NB4 (cell line): ENCODE measurements around the gene OR5B3.

ENCODE experiments used
- CTCF ChIP-seq: IDR thresholded peaks from one replicate; pipeline ENCODE4 v1.5.1; 2012; ENCODE audit warnings: low read depth, low read length
- MAX ChIP-seq: IDR thresholded peaks from 2 replicates; pipeline ENCODE4 v1.6.1; 2011; ENCODE audit warnings: low read depth, low read length
- MYC ChIP-seq: IDR thresholded peaks from 2 replicates; pipeline ENCODE4 v1.6.1; 2011; ENCODE audit warnings: low read depth, low read length
- POLR2A ChIP-seq: IDR thresholded peaks from 2 replicates; pipeline ENCODE4 v1.6.1; 2011; ENCODE audit warnings: mild to moderate bottlenecking; ENCODE audit not compliant: insufficient read length; ENCODE audit errors: extremely low read depth

DNA sequence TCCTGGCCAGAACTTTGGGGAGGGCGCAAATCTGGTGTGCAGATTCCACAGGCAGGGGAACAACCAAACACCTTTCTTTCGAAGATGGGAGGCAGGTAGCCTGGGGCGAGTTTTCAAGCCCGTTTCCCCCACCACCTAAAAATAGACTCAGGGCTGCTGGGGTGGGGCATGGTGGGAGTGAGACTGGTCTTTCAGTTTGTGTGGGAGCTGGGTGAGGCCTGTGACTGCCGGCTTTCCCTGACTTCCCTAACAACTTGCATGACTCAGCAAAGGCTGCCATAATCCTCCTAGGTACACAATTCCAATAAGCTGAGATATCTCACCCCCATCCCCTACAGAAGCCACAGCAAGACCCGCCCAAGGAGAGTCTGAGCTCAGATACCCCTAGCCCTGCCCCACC is 39.6 kb upstream of the OR5B3 start:
- TF ChIP-seq CTCF, result no peak
- no peak for TF ChIP-seq POLR2A
- TF ChIP-seq MAX, result no peak
- TF ChIP-seq MYC, result no peak
